ENCODE results near the gene ADGRB2.

Gene ADGRB2, protein sequence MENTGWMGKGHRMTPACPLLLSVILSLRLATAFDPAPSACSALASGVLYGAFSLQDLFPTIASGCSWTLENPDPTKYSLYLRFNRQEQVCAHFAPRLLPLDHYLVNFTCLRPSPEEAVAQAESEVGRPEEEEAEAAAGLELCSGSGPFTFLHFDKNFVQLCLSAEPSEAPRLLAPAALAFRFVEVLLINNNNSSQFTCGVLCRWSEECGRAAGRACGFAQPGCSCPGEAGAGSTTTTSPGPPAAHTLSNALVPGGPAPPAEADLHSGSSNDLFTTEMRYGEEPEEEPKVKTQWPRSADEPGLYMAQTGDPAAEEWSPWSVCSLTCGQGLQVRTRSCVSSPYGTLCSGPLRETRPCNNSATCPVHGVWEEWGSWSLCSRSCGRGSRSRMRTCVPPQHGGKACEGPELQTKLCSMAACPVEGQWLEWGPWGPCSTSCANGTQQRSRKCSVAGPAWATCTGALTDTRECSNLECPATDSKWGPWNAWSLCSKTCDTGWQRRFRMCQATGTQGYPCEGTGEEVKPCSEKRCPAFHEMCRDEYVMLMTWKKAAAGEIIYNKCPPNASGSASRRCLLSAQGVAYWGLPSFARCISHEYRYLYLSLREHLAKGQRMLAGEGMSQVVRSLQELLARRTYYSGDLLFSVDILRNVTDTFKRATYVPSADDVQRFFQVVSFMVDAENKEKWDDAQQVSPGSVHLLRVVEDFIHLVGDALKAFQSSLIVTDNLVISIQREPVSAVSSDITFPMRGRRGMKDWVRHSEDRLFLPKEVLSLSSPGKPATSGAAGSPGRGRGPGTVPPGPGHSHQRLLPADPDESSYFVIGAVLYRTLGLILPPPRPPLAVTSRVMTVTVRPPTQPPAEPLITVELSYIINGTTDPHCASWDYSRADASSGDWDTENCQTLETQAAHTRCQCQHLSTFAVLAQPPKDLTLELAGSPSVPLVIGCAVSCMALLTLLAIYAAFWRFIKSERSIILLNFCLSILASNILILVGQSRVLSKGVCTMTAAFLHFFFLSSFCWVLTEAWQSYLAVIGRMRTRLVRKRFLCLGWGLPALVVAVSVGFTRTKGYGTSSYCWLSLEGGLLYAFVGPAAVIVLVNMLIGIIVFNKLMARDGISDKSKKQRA (N-terminal part only)

DNA sequence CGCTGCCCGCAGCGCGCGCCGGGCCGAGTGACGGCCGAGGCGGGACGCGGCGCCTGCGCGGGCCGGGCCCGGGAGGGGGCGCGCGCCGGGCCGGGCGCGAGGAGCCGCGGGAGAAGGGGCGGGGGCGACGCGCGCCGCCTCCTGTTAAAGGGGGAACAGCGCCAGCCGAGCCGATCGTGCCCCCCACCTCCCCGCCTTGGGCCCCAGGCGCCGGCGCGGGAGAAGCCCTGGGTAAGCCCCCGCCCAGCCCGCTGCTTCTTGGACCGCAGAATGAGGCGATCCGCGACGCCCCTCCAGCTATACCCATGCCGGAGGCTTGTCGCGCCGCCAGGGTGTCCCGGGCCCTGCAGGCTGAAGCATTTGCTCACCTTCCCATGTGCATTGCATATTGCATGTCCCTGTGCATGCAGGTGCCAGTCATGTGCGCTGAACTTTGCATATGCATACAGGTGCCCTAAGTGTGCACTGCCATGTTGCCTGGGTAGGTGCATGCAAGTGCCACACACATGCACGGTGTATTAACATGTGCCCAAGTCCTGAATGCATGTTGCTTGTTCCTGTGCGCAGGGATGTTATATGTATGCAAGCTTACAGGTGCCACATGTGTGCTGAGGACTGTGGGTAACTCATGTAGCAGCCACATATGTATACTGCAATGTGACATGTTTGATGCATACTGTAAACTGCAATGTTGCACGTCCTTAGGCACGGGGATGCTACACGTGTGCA lies at the start of gene ADGRB2:
TSS of gene ADGRB2 (minus strand) at position 29 of the 729 bp plus-strand sequence. CDS start 7,119 bp downstream, outside the sequence.
- no peak for DNase-seq

DNA sequence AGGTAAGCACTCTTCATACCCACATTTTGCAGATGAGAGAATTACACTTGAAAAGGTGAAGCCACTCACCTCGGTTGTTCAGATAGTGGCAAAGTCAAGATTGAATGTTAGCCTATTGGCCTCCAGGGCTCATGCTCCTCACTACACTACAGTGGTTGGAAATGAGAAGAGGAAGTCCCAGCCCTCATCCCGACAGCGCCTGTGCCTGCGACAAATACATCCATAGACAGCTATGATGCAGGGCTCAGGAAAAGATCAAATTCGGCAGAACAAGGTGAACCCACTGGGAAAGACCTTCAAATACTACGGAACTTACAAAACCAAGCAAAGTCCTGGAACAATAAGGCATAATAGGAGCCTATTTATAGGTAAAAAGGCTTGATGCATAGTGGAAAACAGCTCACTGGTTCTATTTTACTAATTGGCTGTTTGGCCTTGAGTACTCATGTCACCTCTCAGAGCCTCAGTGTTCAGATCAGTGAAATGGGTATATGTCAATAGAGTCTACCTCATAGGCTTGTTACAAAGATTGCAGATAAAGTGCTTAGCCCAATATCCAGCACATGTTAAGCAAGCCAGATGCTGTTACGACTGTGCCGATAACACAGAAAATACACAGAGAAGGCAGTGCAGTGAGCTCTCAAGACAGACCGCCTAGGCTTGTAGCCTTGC lies 48.2 kb upstream of the ADGRB2 start:
- DNase-seq = no peak

DNA sequence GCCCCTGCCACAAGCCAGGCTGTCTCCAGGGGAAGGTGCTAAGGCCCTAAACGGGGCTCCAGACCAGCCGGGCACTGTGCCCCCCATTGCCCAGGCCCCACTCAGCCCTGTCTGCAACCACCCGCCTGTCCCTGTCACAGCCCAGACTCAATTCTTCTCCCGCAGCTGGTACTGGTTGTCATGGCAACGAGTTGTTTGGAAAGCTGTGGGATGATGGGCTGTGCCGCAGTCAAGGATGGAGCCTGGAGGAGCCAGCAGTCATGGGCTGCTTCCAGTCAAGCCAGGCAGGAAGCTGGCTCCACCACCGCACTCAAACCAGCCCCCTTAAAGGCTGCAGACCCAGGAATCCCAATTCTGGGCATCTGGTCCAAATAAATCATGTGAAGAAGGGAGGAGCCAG lies 47.5 kb upstream of the ADGRB2 start:
- no peak for DNase-seq

DNA sequence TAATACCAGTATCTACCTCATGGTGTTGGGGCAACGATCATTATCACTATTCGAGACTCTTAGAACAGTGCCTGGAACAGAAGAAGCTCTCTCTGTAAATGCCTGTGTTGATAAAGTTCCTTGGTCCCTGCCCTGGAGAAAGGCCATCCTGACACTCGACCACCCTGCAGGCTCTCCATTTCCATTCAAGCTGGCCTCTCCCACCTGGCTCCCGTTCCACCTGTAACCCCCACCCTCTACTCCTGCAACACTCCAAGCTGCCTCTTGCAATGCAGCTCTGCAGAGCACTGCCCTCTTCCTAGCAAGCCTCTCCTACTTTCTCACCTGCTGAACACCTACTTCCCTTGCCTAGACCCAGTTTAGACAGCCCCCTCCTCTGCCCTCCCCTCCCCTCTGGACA lies 45.6 kb upstream of the ADGRB2 start:
- no peak for DNase-seq

DNA sequence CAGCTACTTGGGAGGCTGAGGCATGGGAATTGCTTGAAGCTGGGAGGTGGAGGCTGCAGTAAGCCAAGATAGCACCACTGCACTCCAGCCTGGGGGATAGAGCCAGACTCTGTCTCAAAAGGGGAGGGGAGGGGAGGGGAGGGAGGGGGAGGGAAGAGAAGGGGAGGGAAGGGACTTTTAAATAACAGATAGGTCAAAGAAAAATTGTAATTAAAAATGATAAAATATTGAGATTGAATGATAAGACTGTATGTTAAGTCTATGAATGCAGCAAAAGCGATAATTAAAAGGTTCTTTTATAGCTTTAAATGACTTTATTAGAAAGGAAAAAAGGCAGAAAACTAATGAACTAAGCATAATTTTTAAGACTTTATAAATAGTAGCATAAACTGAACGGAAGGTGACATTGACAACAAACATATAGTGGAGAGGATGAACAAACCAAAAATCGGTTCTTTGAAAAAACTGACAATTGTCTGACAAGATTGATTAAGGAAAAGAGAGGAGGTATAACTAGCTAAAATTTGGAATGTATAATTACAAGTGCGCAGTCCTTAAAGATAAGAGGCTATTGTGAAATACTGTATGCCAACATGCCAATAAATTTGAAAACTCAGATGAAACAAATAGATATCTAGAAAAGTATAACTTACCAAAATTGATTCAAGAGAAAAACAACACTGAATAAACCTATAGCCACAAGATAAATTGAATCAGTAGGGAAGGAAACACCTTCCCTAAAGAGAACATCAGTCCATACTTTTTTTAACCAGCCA lies 43.3 kb upstream of the ADGRB2 start:
- DNase-seq = no peak

DNA sequence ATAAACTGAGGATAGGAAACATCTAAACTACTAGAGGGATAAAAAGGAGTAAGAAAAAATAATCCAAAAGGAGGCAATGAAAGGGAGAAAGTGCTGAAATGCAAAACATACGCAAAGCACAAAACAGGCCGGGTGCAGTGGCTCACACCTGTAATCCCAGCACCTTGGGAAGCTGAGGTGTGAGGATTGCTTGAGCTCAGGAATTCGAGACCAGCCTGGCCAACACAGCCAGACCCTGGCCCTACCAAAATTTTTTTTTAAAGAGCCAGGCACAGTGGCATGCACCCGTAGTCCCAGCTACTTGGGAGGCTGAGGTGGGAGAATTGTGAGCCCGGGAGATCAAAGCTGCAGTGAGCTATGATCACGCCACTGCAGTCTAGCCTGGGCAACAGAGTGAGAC lies 41.2 kb upstream of the ADGRB2 start:
- DNase-seq = no peak

DNA sequence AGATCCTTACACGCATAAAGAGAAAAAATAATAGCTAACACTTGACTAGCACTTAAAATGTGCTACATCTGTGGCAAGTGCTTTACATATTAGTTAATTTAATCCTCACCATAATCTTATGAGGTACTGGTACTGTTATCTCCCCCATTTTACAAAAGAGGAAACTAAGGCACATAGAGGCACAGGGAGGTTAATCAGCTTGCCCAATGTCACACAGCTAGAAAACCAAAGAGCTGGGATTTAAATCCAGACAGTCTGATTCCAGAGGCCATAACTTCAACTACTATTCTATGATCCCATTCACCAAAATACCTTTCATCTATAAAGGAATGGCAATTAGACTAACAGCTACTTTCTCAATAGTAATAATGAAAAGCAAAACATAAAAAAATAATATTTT lies 40.0 kb upstream of the ADGRB2 start:
- no peak for DNase-seq

DNA sequence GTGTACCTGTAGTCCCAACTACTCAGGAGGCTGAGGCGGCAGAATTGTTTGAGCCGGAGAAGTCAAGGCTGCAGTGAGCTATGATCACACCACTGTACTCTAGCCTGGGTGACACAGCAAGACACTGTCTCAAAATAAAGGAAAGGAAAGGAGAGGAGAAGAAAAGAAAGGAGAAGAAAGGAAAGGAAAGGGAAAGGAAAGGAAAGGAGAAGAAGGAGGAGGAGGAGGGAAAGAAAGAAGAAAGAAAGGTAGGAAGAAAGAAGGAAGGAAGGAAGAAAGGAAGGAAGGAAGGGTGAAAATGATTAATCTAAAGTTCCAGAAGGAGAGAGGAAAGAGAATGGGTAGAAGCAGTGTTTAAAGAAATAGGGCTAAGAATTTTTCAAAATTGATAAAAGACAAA lies 39.5 kb upstream of the ADGRB2 start:
- DNase-seq = no peak

DNA sequence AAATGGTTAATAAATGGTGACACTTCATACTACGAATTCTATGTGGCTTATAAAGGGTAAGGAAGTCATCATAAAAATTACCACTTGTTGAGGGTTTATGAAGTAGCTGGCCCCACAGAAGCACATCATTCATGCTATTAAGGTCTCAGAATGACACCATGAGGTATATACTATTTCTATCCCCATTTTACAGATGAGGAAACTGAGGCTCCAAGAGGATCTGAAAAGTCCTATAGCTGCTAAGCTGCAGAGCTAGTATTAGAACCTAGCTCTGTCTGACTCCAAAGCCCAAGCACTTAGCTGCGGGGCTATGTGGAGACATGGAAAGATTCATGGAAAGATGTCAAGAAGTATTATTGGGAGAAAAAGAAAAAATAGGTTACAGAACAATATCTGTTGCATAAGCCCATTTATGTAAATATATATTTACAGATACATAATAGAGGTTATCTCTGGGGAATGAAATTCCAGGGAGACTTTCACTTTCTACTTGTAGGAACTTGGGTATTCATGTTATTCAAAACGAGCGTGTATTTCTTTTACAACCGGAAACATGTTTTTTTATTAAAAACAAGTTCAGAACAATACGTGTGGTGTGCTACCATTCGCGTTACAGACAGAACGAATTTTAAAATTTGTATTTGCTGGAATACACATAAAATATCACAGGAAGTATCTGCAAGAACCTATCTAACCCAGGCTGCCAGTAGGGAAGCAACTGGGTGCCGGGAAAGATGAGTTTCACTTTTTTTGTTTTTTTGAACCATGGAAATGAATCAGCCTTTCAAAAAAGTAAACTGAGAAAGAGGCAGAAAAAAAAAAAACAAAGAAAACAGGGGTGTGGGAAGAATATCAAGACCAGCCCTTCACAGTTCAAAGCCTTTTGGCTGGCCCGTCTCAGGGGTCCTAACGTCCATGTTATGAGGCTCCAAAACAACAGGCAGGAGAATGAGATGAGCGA lies 38.3 kb upstream of the ADGRB2 start:
- no peak for DNase-seq

DNA sequence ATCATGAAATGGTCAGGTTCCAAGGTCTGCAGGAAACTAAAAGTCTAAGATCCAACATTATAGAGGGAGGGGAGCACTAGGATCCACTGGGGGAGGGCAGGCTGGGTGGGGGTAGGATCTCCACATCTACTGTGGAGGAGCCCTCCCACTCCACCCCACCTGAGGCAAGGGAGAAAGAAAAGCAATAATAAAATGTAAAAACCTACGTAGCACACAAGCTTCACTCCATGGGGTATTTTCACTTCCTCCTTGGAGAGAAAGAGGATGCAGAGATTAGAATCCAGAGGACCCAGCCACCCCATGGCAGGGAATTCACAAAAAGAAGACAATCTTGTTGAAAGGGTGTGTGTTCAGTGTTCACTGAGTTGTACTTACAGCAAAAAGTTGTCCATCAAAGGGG lies 37.3 kb upstream of the ADGRB2 start:
- no peak for DNase-seq

DNA sequence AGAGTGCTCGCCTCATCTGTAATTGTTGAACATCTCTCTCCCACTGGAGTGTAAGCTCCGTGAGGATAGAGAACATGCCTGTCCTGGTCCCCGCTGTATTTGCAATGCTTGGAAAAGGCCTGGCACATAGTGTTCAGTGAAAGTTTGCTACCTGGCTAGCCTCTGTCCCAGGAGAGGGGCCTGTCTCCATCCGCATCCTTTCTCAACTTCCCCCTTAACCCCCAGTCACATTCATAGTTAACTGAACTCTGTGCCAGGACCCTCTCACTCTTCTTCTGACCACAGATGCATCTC lies 36.5 kb upstream of the ADGRB2 start:
- DNase-seq = no peak

DNA sequence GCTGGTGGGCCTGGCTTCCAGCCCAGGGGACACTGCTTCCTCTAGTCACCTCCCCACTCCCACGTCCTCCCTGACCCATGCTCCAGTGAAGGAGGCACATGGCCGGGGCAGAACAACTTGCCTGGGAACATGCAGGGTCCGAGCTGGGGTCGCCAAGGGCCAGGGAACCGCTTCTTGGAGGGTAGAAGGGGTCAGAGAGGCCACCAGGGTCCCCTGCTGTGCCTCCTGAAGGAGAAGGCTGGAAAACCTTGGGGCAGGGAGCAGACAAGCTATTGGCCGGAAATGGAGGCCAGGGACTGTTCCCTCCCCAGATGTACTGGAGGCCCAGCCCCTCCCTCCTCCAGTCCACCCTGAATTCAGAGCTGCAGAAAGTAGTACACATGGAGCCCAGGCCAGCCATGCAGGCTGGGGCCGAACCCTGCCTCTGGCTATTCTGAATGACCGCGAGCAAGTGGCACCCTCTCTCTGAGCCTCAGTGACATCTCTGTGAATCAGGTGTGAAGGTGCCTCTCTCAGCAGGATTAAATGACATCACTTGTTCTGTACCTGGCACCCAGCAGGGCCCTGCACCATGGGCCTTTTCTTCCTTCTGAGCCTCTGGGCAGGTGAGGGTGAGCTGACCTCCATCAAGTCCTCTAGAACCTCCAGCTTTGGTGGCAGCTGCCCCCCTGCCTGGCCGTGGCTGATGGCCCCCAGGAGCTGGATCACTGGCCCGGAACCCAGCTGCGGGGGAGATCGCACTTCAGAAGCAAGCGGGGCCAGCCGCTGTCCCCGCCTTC lies 35.9 kb upstream of the ADGRB2 start:
- no peak for DNase-seq

DNA sequence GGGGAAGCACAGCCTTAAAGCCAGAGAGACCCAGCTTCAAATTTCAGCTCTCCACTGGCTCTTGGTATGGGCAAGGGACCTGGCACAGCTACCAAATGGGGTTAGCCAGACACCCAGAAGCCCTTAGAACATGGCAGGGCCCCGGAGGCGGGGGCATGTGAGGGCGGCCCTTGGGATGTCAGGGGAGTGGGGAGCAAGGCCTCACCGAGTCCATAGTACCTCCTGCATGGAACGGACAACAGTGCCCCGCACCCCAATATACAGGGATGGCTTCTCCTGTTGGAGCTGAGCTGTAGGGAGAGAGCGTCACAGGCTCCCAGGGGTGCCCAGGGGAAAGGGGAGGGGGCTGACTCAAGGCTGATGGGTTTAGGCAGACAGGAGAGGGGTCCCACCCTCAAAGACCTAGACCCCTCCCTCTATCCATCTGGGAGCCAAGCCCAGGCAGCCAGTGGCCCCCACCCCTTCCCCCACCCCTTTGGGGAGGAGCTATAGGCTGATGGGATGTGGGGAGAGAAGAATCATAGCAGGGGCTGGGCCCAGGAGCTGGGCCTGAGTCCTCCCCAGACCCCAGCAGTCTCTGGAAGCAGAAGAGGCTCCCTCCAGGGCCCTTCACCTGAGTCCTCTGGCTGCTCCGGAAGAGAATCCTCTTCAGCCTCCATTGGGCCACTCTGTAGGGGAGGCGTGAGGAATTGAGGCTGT lies 35.2 kb upstream of the ADGRB2 start:
- DNase-seq = no peak

DNA sequence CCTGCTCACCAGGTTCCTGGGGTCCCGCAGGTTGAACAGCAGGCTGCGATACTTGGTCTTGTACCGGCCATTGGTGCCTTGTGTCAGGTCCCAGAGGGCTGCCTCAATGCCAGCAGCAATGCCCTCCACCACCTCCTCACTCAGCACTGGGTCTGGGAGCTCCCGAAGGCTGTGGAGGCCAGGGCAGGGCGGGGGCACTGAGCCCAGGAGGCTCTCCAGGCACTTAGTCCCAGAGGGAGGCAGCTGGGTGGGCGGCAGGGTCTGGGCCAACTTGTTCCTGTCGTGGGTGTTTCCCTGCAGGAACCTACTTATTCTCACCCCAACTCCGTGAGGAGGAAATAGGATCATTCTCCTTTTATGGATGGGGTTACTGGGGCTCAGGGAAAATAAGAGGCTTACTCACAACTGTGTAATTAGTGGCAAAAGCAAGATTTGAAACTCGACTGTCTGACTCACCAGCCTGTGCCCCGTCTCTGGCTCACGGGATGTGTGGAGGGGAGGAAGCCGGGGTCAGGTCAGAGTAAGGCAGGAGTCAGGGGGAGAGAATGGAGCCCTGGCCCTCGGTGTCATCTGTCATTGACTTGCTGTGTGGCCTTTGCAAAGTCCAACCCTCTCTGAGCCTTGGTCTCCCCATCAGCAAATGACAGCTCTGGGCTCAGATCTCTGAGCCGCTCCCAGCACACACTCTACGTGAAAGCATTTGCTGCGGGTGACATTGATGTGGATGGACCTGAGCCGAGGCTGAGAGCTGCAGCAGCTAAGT lies 34.5 kb upstream of the ADGRB2 start:
- peak; percentile 65 for DNase-seq

DNA sequence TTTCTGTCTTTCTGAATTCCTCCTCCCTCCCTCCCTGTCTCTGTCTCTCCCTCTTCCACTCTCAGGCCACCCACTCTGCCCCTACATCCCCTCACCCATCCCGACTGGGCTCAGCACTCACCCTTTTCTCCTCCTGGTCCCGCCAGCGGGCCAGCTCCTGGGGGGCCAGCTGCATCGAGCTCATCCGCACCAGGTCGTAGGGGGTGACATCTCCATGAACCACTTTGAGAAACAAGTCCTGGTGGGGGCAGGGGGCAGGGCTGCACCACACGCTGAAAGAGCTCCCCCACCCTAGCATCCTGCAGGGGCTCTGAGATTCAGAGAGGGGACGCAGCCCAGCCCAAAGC lies 33.9 kb upstream of the ADGRB2 start:
- DNase-seq = no peak

DNA sequence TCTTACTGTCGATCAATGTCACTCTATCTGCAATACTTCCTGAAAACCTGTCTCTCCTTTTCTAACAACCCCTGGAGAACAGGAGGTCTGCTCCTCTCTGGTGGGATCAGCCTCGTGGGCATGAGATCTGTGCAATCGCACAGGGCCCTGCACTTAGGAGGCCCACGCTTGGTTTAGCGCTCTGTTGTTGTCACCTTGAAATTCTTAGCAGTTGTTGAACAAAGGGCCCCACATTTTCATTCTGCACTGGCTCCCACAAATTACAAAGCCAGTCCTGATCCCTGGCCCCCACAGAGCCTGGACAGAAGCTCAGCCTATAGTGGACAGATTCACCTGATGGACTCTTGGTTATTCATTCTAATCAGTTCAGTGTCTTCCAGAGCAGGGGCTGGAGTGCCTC lies 33.1 kb upstream of the ADGRB2 start:
- no peak for DNase-seq

DNA sequence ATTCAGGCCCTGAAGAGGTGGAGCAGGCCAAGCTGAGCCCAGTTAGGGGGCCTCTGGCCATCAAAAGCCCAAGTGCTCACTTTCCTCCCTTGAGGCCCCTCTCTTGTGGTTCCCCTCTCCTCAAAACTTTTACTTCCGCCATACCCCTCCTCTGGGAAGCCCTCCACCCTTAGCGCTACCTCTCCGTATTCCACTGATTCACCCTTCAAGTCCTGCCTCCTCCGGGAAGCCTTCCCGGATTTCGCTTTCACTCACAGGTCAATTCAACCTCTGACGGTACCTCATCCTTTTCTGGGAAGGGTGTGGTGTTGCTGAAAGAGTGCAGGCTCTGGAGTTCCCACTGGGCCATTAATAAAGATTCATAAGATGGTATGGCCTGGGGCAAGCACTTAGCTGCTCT lies 32.6 kb upstream of the ADGRB2 start:
- no peak for DNase-seq

Measured in GOT3 (cell line).